ENCODE results near the gene PPIL1. TPM values are rescaled to one million over a fixed set of nuclear protein-coding genes. Genes with fewer than 3 reads are reported as not detected.

The PPIL1 gene
- 56.7 and 57.1 TPM in 2 replicates for total RNA-seq (2014; rRNA removed; shearing (Covaris generic))
- 47.9 and 54.4 TPM in 2 replicates for polyA plus RNA-seq (2015; cell fraction: cytosol; rRNA removed)
- polyA plus RNA-seq (2015; cell fraction: nucleus; rRNA removed) = 7.0 and 10.7 TPM in 2 replicates

DNA sequence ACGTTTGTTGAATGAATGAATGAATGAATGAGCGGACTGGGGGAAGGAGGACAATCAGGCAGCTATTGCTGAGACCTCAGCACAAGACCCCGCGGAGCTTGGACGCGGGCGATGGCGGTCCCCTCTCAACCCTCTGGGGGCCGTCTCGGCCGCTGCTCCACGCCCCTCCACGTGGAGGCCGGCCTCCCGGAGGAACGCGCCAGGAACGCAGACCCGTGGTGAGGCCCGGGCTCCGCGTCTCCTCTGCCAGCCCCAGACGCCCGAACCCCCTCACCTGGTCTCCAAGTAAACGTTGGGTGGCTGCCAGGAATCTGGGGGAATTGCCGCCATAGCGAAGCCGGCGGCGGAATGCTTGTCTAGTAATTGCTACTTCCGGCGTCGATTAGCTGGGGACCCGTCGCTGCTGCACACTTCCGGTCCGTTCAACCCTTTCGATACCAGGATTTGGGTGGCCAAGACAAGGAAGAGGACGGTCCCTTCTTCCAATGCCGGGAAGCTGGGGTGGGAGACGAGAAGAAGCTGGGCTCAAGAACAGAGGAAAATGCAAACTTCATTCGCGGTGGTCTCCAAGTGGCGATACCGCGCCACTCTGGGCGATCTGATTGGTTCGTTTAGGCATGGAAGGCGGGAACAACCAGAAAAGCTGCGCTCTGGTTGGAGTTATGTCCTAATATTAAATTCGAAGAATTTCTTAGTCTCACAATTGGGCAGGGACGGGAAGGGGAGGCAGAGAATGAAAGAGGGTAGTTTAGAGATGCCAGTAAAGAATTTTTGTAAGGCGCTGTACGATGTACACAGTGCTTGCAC, at the start of gene PPIL1:
TSS of gene PPIL1 (minus strand) at position 361 of the 807 bp plus-strand sequence. CDS start at position 330, 31 bp downstream.
- in situ Hi-C loops (cut with HindIII; ENCODE audit: low pct_unique_long_range_greater_than_20kb, low sequenced_read_pairs) = no loop called here
- peak; percentile 90 for DNase-seq (ENCODE audit: low read depth, low spot score)

DNA sequence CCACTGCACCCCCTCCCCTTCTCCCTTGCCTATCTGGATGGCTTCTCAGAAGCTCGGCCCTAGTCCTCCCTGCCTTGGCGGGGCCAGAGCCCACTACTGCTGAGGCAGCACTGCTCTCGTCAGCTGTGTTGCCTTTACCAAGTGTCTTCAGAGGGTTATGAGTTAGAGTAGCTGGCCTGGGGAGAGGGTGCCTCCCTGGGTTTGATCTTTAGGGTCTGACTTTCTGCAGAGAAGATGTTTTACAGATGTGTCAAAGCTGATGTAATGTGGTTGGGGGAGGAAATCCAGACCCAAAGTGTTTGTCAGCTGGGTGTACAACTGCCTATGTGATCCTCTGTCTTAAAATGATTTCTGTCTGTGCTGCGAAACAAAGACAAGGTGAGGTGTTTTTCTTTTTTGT, 49.5 kb upstream of the PPIL1 start:
- in situ Hi-C loops (cut with HindIII; ENCODE audit: low pct_unique_long_range_greater_than_20kb, low sequenced_read_pairs) = no loop called here
- DNase-seq (ENCODE audit: low read depth, low spot score) = no peak

DNA sequence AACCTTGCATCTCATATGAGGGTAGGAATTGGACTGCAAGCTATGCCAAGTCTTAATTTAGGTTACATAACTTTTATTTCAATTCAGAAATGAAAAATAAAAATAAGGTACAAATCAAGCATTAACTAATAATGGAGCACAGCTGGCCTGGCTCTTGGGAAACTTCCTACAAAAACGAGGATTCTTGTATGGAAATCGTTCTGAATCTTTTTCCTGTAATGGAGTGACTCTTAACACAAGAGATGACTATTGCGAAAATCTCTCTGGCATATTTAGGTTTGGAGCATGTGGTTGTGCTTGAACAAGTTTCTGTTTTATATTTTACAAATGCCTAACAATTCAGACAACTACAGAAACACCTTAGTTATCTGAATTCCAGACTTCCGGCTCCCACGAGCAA, 45.9 kb upstream of the PPIL1 start:
- in situ Hi-C loops (cut with HindIII; ENCODE audit: low pct_unique_long_range_greater_than_20kb, low sequenced_read_pairs) = no loop called here
- no peak for DNase-seq (ENCODE audit: low read depth, low spot score)

DNA sequence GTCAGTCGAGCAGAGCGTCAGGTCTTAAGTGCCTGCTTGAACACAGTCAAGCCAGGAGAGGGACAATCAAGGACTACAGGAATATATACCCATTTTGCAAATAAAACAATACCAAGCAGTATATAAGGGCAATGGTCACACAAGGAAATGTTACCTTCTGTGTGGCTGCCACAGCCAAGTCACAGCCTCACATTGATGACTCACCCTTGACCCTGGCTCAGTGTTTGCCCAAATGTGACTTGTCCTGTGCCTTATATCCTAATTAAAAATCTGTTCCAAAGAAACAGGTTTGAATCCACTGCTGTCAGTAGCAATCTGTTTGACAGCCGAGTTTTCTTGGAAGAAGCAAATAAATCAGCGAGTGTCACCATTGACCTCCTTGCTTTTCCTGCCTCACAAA, 45.4 kb upstream of the PPIL1 start:
- in situ Hi-C loops (cut with HindIII; ENCODE audit: low pct_unique_long_range_greater_than_20kb, low sequenced_read_pairs) = no loop called here
- no peak for DNase-seq (ENCODE audit: low read depth, low spot score)

DNA sequence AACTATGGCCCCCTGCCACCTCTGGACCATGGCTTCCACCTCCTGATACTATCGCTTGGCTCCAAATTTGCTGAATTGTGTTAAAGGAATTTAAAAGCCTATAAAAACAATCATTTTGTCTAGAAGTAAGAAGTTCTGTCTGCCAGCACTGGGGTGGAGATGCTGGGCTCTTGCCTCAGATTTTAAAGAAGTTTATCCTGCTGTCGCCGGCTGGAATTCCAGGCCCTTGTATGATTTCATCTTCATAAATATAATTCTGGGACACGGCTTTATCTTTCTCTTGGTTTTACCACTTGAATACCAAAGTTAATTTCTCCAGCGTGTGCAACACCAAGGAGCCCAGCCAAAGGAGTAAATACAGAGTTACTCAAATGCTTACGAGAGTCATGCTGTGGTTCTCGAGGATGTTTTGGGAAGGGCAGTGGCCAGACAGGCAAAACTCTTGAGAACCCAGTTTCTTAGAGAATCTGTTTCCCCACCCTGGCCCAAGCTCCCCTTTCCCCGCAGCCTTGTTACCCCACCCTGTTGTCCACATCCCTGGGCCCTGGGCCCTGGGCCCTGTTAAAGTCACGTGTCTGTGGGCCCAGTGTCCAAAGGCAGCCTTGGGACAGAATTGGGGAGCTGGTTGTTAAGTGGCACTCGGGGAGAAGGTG, 43.1 kb upstream of the PPIL1 start:
- in situ Hi-C loops (cut with HindIII; ENCODE audit: low pct_unique_long_range_greater_than_20kb, low sequenced_read_pairs) = no loop called here
- no peak for DNase-seq (ENCODE audit: low read depth, low spot score)

DNA sequence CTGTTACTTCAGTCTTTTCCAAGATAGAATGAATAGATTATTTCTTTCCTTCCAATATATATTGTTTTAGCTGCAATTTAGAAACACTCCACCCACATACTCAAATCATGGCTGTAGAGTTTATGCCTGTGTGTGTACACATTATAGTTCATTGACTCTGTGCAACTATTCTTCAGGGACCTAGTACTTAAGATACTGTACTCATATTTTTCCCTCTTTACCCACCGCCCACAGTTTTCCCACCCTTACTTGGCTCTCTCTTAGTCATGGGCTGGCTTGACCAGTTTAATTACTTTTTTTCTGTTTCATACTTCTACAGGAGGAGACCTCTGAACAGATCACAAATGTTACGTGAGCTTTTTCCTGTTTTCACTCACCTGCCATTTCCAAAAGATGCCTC, 41.5 kb upstream of the PPIL1 start:
- in situ Hi-C loops (cut with HindIII; ENCODE audit: low pct_unique_long_range_greater_than_20kb, low sequenced_read_pairs) = no loop called here
- DNase-seq (ENCODE audit: low read depth, low spot score) = no peak

DNA sequence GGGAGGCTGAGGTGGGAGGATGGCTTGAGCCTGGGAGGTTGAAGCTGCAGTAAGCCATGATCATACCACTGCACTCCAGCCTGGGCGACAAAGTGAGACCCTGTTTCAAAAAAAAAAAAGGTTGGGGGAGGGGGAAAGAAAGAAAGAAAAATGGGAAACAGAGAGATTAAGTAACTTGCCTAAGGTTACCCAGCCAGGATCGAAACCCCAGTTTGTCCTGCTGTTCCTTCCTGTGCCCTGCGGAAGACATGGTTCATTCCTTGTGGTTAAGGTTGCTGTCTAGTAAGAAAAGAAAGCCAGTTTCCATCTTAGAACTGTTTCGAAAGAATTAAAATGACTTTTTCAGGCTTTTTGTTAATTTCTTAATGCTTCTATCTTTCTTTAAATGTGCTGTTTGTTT, 41.0 kb upstream of the PPIL1 start:
- no peak for DNase-seq (ENCODE audit: low read depth, low spot score)
- in situ Hi-C loops (cut with HindIII; ENCODE audit: low pct_unique_long_range_greater_than_20kb, low sequenced_read_pairs) = no loop called here

DNA sequence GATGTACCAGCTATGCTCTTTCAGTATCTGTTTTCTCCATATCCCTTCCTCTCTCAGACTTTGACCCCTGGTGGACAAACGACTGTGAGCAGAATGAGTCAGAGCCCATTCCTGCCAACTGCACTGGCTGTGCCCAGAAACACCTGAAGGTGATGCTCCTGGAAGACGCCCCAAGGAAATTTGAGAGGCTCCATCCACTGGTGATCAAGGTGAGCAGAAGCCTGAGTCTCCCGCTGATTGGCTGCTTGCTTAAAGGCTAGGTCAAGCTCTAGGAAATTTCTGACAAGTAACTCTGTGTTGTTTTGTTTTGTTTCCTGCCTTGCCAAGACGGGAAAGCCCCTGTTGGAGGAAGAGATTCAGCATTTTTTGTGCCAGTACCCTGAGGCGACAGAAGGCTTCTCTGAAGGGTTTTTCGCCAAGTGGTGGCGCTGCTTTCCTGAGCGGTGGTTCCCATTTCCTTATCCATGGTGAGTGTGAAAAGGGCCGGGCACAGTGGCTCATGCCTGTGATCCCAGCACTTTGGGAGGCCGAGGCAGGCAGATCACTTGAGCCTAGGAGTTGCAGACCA, 39.7 kb upstream of the PPIL1 start:
- in situ Hi-C loops (cut with HindIII; ENCODE audit: low pct_unique_long_range_greater_than_20kb, low sequenced_read_pairs) = no loop called here
- peak; percentile 78 for DNase-seq (ENCODE audit: low read depth, low spot score)

DNA sequence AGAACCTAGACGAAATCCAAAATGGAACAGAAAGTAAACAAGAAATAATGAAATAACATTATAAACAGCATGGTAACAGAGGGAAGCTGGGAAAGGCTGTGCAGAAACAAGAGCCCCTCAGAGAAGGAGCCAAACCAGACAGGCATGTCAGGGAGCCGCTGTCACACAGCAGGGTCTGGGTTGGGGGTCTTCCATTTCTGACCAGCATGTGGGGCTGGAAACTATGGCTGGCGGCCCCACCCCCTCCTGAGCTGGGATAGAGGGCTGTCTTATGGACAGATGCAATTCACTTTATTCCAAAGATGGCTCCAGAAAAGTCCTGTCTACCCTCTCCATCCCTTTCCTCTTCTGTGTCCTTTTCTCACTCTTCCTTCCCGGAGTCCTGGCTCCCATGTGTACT, 38.5 kb upstream of the PPIL1 start:
- in situ Hi-C loops (cut with HindIII; ENCODE audit: low pct_unique_long_range_greater_than_20kb, low sequenced_read_pairs) = no loop called here
- DNase-seq (ENCODE audit: low read depth, low spot score) = no peak

DNA sequence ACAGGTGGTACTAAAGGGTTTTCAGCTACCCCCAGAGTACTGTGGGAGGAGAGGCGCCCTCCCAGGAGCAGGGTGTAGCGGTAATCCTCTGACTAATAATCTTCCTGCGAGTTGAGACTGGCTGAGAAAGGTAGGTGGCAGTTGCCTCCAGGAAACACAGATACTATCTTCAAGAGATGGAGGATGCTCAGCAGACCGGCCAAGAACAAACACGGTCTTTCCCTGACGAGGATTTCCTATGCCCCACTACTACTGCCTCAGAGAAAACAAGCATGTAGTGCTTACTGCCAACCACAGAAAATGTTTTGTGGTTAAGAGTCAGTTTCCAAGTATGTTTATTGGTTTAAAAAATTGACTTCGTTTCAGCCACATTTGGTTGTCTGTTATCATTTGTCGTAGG, 38.0 kb upstream of the PPIL1 start:
- DNase-seq (ENCODE audit: low read depth, low spot score) = no peak
- in situ Hi-C loops (cut with HindIII; ENCODE audit: low pct_unique_long_range_greater_than_20kb, low sequenced_read_pairs) = no loop called here

DNA sequence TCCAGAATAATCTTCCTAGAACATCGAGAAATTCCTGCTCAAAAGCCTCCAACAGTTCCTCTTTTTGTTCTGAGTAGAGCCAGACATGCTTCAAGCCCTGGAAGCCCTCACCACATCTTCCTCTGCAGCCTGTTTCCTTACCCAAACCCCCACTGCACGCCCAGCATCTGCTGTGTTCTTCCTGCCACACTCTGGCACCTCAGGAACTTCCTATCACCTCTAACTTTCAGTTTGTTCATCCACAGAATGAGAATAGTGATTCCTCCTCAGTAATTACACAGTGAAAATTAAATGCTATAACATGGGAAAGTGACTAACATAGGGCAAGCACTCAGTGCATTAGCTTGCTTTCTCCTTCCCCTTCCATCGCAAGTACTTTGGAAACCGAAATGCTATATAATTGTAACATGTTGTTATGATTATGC, 37.4 kb upstream of the PPIL1 start:
- in situ Hi-C loops (cut with HindIII; ENCODE audit: low pct_unique_long_range_greater_than_20kb, low sequenced_read_pairs) = no loop called here
- no peak for DNase-seq (ENCODE audit: low read depth, low spot score)

DNA sequence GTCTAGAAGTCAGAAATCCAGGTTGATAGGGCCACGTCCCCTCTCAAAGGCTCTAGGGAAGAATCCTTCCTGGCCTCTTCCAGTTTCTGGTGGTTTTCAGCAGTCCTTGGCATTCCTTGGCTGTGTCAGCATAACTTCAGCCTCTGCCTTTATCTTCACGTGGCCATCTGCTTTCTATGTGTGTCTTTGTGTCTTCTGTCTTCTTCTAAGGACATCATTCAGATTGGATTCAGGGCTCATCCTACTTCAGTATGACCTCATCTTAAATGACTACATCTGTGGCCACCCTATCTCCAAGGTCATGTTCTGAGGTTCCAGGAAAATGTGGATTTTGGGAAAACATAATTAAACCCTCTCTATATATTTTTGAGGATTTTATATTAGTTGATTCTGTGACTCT, 34.1 kb upstream of the PPIL1 start:
- in situ Hi-C loops (cut with HindIII; ENCODE audit: low pct_unique_long_range_greater_than_20kb, low sequenced_read_pairs) = no loop called here
- DNase-seq (ENCODE audit: low read depth, low spot score) = peak; percentile 67

DNA sequence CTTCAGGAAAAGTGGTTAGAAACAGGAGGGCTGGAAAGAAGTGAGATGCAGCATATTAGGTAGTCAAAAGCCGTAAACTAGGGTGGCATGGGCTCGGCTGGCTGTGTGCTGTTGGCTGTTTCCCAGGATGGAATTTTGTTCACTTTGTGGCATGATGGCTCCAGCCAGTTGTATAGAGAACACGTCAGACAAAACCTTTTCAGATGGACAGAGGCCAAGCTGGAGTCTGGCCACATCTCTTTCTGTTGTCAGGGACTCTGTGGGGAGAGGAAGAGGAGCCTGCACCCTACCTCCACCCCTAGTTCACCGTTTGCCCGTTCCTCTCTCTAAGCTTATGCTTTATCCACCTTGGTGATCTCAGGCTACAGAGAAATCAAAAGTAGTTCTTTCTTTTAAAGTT, 33.2 kb upstream of the PPIL1 start:
- in situ Hi-C loops (cut with HindIII; ENCODE audit: low pct_unique_long_range_greater_than_20kb, low sequenced_read_pairs) = no loop called here
- DNase-seq (ENCODE audit: low read depth, low spot score) = no peak

DNA sequence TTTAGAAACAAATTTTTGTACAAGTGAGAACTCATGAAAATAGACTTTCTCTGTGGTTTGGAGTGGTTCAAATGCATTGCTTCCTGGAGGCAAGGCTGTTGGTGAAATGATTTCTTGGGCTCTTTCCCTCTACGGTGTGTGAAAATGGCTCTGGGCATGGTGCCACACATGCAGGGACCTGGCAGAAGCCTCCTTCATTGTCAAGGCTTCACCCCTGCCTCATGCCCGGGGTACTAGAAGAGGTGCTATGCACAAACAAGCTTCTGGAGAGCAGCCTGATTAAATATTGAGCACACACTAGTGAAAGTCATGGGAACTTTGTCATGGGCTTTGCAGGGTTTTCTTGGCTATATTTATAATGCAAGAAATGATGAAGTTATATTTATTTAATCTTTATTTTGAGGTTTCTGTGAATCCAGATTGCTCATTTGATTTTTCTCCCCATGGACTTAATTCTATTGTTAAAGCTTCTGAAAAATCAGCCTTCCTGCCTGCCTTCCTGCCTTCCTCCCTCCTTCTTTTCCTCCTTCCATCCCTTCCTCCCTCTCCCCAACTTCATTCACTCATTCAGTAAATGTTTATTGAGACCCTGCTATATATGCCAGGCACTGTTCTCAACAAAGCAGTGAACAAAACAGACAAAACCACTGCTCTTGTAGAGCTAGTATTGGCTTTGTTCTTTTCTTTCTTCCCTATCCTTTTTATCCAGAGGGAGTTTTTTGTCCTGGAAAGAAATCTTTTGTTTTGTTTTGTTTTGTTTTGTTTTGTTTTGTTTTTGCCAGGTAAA, 32.1 kb upstream of the PPIL1 start:
- in situ Hi-C loops (cut with HindIII; ENCODE audit: low pct_unique_long_range_greater_than_20kb, low sequenced_read_pairs) = no loop called here
- no peak for DNase-seq (ENCODE audit: low read depth, low spot score)

DNA sequence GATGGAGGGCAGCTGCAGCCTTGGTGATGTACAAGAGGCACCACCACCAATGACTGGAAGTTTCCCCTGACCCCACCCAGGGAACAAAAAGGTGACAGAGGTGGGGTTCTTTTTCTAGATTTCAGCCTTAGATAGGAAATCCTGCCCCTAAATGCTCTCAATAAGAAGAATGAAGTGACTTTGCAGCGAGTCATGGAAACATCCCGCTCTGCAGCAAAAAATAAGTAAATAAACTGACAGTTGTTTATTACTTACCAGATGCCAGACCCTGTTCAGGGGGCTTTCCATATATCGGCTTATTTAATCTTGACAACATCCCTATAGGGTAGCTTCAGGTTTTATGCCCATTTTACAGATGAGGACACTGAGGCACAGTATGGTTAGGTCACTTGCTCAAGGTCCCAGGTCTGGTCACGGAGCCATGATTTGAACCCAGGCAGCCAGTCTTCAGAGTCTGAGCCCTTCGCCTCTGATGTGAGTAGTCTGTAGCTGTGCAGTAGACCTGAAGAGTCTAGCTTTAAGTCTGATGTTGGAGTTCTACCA, 30.3 kb upstream of the PPIL1 start:
- no peak for DNase-seq (ENCODE audit: low read depth, low spot score)

DNA sequence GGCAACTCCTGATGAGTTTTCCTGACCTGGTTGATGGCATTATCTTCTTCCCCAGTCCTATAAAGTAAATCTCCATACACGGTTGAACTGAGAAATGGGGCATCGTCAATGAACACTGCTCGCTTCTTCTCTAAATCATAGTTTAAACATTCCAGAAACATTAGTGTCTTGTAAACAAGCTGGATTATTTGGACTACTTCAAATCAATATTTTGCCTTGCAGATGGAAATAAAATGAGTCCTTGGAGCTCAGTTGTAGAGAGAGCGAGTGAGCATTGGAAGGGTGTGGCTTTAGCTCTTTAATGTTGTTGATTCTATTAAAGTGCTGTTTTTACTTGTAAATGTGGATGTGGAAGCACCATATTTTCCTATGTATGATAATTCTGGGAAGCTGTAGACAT, 29.5 kb upstream of the PPIL1 start:
- DNase-seq (ENCODE audit: low read depth, low spot score) = no peak
- in situ Hi-C loops (cut with HindIII; ENCODE audit: low pct_unique_long_range_greater_than_20kb, low sequenced_read_pairs) = no loop called here

More for the DNA sequence above, 30.3 kb upstream of the PPIL1 start:
- in situ Hi-C loops (cut with HindIII; ENCODE audit: low pct_unique_long_range_greater_than_20kb, low sequenced_read_pairs) = no loop called here

DNA sequence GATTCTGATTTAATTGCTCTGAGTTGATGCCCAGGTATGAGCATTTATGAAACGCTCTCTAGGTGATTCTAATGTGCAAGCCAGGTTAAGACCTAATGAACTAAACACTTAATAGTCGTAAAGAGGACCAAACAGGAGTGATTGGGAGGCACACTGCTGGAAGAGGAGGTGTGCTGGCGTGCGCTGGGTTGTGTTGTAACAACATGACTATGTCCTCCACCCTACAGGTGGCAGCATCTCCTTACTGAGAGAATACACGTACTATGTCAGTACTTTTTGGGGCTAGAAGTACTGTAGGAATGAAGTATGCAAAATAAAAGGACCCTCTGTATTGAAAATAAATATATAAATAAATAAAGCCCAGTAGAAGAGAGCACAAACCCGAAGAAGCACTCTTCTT, 23.0 kb upstream of the PPIL1 start:
- DNase-seq (ENCODE audit: low read depth, low spot score) = peak; percentile 13
- in situ Hi-C loops (cut with HindIII; ENCODE audit: low pct_unique_long_range_greater_than_20kb, low sequenced_read_pairs) = no loop called here

All from SK-MEL-5 (cell line).